Suprapubic skin (tissue), 4 donors: Measurements from ENCODE around the gene KCNG4.

ENCODE experiments used
- CTCF ChIP-seq, 2 donors: fragments of 200-600 bp in 1 of 2; fragments of 450-650 bp in 1 of 2; sonication (generic) in 1 of 2; IDR thresholded peaks; one replicate each; pipeline ENCODE4 v1.5.1; 2016 to 2019; ENCODE audit warnings: antibody characterized with exemption in 2 of 2, mild to moderate bottlenecking in 1 of 2, moderate library complexity in 1 of 2
- EP300 ChIP-seq: sonication (generic); formaldehyde crosslinking; IDR thresholded peaks from one replicate; pipeline ENCODE4 v1.6.1; 2017; ENCODE audit warnings: antibody characterized with exemption
- POLR2A ChIP-seq, 2 donors: fragments of 450-650 bp; IDR thresholded peaks; one replicate each; pipeline ENCODE4 v1.6.1; 2017; ENCODE audit warnings: antibody characterized with exemption in 2 of 2, mild to moderate bottlenecking in 2 of 2, moderate library complexity in 2 of 2
- POLR2AphosphoS5 ChIP-seq, 3 donors: sonication (generic); formaldehyde crosslinking; IDR thresholded peaks; one replicate each; pipeline ENCODE4 v1.6.1; 2017; ENCODE audit warnings: antibody characterized with exemption in 3 of 3

- TF ChIP-seq CTCF (IDR thresholded peaks at IDR 0.05), result no peak
- no peak for TF ChIP-seq POLR2A (IDR thresholded peaks at IDR 0.05)
- TF ChIP-seq EP300, result no peak
- TF ChIP-seq POLR2AphosphoS5 (IDR thresholded peaks at IDR 0.05), result no peak
Observed at GRCh38 chr16:84244728-84245127, 4.9 kb upstream of the KCNG4 start.
